NCI-H524 treated with DMSO at 0.1 percent for 48 hours (cell line): ENCODE data around the gene CSMD2.

Experiments used
- DNase-seq: peaks from one replicate; lab custom pipeline; 2025; lab: John Stamatoyannopoulos, UW

Gene CSMD2

DNA sequence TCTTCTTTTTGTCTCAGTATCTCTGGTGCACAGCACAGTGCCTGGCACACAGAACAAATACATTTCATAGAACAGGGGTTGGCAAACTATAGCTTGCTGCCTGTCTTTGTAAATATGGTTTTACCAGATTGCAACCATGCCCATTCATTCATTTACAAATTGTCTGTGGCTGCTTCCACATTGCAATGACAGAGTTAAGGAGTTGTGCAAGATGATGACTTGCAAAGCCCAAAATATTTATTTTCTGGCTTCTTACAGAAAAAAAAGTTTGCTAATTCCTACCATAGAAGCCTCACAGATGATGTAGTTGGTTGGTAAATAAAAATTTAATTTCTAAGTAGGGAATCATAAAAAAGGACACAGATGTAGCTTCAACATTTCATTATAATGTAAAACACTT, 312.3 kb downstream of the CSMD2 start:
- DNase-seq: no peak

DNA sequence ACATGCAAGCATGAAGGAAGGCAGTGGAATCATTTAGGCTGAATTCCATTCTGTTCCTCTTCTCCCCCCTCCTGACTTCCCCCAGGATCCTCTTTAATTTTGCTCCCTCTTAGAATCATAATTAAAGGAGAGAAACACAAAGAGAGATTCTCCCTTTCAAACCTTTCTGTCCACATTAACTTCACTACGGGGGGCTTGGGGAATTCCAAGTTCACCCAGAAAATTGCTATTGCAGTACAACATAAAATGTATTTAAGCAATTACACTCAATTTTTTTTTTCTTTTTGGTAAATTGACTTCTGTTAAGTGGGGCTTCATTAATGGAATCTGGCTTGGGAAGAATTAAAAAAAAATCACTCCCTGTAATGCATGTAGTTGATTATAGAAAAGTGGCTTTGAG, 314.5 kb downstream of the CSMD2 start:
- no peak for DNase-seq

DNA sequence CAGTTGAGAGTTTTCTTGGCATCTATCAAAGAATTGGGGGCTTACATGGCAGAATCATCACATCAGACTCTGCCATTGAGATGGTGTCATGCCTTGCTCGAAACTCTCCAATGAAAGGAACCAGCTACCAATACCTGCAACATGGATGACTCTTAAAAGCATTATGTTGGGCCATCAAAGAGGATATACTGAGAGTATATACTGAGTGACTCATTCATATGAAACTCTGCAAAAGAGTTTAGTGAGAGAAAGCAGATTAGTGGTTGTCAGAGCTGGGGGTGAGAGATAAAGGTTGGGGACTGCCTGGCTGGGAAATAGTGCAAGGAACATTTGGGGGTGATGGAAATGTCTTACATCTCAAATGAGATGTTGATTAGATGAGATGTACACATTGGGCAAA, 315.8 kb downstream of the CSMD2 start:
- no peak for DNase-seq

DNA sequence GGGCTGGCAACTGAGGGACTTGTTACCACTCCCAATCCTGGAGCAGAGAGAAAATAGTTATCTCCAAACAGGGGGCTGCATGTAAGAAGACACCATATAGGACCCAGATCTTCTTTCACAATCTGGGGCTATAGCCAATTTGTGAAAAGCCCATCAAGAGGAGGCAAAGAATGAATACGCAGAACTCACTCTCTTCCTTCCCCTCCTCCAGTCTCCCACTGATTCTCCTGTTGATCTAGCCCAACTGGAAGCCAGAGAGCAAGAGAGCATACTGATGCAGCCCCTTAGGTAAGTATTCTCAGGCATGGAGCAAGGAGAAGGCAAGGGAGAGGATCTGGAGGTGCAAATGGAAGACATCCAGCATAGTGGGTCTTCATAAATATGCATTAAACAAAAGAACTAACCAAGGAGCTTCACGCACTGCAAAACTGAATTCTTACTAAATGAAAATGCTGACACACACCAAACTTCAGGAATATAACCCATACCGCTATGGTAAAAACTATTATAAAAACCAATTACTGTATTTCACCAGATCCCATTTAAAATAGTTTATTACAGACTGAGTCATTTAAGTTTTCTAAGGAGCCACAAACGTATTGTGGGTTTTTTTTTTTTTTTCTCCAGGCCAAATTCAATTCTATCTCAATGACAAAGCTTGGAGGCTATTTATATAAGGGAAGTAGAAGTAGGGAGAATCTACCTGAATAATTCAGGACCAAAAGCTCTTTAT, 316.7 kb downstream of the CSMD2 start:
- no peak for DNase-seq

DNA sequence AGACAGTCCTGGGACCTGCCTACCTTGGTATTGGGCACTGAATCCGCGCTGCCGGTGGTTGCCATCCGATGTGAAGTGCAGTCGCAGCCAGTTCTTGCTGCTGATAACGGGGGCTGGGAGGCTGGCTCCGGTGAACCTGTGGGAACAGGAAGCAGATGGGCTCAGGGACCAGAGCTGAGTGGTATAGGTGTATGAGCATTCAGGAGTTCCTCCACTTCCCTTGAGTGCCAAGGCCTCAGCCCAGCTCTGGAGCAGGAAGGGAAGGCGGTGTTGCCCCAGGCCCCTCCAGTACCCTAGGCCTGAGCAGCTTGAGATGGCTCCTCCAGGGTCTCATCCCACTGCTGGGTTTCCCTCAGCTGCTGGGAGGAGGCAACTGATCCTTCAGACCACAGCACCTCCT, 318.2 kb downstream of the CSMD2 start:
- DNase-seq: no peak

DNA sequence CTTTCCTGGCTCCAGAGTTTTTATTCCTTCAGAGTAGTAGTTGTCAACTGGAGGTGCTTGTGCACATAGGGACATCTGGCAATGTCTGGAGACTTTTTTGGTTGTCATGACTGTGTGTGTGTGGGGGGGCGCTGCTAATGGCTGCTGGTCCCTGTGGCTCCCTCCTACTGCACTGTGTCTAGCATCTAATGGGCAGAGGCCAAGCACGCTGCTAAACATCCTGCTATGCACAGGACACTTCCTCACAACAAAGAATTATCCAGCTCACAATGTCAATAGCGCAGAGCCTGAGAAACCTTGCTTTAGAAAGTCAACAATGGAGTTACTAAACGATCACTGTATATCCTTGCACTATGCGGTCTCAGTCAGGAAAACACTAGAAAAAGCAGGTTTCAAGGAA, 320.9 kb downstream of the CSMD2 start:
- DNase-seq: no peak

DNA sequence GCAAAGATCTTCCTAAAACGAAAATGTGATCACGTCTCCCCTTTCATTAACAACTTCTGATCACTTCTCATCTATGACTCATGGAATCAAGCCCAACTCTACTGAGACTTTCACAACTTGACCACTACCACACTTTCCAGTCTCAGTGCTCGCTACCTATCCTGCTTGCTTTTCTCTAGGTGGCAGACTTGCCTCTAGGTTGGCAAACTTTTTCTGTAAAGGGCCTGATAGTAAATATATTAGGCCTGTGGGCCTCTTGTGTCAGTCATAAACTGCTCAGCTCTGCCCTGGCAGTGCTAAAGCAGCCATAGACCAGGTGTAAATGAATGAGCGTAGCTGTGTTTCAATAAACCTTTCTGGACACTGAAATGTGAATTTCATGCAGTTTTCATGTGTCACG, 322.7 kb downstream of the CSMD2 start:
- no peak for DNase-seq

DNA sequence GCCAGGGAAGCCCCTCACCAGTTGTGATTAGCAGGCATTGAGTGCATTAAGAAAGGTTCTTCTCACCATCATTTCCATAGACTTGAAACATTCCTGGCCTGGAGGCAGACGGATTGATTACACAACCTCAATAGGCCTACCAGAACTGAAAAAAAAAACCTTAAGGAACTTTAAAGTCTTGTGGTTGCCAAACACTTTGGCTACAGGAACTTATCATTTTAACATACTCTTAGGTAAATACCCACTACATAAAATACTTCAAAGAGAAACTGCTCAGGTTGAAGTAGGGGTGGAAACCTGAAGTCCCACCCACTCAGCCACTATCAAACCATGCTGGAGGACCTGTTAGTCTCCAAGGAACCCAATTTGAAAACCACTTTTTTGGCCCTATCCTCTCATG, 323.5 kb downstream of the CSMD2 start:
- no peak for DNase-seq

DNA sequence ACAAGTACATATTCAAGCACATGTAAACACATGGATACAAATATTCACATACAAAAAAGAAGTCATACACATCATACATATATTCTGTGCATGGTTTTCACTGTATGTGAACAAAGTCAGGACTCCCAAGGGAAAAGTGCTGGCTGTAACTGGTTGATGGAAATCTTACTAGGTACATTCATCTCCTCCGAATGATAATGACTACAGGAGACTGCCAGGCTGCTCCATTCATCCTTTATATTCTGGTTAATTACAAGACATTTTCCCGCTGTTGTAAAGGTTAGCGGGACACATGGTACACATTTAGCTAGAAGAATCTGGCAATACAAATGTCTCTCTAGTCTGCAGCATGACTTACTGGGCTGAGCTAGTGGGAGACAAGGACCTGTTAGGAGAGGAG, 327.4 kb downstream of the CSMD2 start:
- DNase-seq: no peak

GRCh38 chr1:33836911-33837310, 328.1 kb downstream of the CSMD2 start:
- no peak for DNase-seq

GRCh38 chr1:33828654-33829053, 336.4 kb downstream of the CSMD2 start:
- DNase-seq: no peak

DNA sequence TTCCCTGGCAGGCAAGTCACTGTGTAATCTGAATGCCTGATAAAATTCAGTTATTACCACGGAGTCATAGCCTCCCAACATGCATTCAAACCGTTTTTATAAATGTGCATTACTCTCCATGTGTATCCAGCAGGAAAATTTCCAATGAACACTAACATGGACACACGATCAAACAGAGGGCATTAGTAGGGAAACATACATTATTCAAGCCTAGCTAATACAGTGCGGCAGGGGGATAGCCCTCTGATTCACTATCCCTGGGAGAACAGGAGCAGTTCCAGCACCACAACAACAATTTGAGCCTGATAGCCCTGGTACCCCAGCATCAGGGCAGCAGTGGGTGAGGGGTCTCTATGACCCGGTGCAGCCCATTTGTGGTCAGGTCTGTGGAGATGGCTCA, 337.0 kb downstream of the CSMD2 start:
- no peak for DNase-seq

DNA sequence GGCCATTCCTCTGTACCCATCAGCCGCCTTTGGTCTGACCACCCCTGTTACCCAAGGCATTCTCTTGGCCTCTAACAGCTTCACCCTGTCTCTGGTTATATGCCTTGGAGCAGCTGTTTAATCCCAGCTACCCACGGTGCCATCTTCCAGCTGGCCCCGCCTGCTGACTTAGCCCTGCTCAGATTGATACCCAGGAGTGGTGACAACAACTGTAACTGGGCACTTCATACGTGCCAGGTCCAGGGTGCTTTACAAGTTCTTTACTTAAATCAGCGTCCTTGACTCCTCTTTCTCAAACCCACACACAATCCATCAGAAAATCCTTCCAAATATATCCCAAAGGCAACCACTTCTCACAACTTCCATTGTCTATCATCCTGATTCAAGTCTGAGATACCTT, 338.3 kb downstream of the CSMD2 start:
- no peak for DNase-seq

- no peak for DNase-seq
These were observed 338.7 kb downstream of the CSMD2 start for GRCh38 chr1:33826311-33826710.

GRCh38 chr1:33825506-33825905, 339.5 kb downstream of the CSMD2 start:
- DNase-seq: no peak

DNA sequence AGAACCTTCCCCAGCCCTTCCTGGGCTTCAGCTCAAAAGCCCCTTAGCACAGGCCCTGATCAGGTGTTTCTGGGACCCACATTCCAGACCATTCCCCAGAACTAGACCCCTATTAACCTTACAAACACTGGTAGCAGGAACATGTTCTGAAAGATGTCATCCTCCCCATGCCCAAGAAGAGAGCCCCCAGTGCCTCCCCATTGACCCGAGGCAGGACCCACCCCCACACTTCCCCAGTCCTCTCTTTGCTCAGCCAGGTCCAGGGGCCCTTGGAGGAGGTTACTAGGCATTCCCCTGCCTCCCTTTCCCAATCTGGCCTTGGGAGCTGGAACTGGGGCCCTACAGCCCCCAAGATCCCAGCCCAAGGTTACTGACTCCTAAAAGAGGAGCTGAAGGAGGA, 340.1 kb downstream of the CSMD2 start:
- DNase-seq: no peak

DNA sequence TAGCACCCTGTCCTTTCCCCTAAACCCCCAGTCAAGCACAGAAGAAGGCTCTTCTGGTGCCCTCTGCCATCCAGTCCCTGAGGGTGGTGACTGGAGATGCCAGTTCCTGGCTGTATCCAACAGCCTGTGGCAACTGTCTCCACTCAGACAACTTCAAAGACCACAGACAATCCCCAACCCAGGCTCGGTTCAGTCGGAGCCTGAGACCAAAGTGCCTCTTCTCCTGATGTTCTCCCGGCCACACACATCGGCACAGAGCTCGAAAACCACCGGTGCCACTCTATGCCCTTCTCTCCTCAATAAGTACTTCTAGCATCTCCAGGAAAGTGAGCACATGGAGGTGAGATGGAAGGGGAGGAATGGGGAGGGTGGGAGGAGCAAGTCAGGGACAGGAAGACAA, 340.7 kb downstream of the CSMD2 start:
- DNase-seq: no peak

DNA sequence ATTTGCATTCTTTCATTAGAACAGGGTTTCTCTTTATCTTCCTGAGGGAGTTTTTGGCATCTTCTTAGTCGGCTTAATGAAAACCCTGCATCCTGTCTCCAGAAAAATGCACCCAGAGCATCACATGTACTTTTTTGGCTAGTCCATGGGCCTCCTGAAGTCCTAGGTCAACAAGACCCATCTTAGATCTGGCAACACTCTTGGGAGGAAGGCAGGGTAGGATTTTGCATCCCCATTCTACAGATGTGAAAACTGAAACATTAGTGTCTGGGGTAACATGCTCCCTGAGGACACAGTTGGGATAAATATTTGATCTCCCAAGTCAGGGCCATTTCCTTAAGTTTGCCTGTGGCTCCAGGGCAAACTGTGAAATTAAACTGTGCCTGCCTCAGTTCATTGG, 341.2 kb downstream of the CSMD2 start:
- no peak for DNase-seq

DNA sequence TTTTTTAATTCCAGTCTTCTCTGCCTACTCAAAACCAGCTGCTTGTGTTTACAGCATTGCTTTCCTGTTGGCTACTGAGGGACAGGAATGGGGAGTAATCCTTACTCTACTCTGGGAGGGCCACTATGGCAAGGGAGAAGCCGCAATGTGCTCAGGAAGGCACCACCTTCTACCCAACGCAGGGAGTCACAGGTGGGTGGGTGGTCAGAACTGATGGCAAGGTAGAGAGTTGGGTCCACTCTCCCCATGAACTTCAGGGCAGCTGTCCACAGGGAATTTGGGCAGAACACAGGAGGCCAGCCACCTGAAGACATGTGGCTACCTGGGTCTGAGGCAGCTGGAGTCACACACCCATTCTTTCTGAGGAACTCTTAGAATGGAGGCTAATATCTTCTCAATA, 341.6 kb downstream of the CSMD2 start:
- DNase-seq: no peak

GRCh38 chr1:33822396-33822795, 342.6 kb downstream of the CSMD2 start:
- DNase-seq: no peak

DNA sequence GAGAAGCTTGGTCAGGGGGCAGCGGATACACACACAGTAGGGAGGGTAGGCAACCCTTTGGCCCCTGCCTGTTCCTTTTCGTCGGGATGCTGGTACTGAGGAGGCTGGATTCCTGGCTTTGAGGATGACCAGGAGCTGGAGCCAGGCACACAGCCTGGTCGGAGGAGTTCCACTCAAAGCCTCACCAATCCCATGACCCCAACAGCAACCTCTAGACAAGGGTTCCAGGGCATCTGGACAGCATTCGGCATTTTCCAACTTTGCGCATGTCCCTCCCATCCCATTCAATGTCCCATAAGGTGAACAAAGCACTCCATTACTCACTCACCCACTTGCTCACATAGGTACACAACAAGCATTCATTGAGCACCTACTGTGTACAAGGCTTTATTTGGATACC, 343.7 kb downstream of the CSMD2 start:
- DNase-seq: no peak

DNA sequence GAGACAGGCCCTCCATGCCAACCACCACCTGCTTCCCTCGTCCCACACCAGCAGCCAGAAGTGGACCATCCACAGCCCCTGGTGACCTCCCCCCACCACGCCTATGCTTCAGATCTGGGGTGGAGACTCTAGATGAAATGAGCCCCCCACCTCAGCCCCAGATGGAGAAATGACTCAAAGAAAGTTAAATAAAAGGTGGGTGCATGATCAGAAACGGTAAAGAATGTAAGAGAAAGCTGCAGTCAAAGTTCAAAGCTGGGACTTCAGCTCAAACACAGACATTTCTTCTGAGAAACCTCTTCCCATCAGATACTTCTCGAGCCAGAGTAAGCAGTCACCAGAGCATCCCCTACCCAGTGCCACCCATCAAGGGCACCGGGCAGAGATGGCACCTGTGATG, 344.2 kb downstream of the CSMD2 start:
- no peak for DNase-seq

DNA sequence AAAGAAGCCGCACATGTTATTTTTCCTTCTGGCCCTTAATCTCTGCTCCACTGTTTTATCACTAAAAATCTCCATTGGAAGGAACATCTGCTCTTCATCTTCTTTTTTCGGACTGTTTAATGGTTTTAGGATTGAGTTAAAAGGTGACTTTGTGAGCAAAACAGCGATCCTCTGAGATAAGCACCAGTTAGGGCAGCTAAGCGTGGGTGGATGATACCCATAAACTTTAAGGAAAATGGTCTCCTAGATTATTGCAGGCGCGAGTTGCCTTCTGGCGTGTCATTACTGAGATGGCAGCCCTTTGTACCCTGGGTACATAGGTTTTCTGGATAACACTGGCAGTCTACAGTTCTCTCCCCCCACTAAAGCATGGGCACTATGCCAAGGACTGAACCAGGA, 345.1 kb downstream of the CSMD2 start:
- no peak for DNase-seq

DNA sequence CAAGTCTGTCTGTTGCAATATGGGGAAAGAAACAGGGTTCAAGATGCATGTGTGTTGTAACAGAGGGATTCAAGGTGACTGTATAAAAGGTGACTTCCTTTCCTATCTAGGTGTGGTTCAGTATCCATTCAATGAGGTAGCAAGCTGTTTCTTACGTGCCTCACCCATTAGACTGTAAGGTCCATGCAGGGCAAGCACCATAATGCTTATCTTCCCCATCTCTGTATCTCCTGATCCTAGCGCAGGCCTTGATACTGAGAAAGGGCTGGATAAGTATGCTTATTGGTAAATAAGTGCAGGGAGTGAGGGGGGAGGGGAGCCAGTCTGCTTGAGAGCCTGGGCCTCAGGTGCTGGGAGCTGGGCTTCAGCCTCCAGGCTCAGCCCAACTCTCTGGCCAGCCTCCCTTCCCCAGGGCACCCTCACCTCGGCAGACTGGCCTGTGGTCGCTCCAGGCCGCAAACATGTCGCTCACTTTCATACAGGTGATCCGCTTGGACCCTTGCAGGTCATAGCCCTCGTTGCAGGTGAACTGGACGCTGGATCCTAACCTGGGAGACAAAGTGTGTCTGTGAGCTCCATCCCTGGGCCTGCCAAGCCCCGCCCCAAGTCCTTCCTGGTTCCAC, 345.6 kb downstream of the CSMD2 start:
- no peak for DNase-seq
